ENCODE results near the gene ITIH1. TPM values are rescaled to one million over a fixed set of nuclear protein-coding genes. Genes with fewer than 3 reads are reported as not detected.

ITIH1 gene
- total RNA-seq, 1 experiment from 2014 or later: not detected

- Histone ChIP-seq H4K91ac (ENCODE audit: insufficient read length, low read depth, low read length) (no peak overlapping the region), H3K14ac (ENCODE audit: insufficient read depth, low read length) (no peak overlapping the region), H2AFZ (ENCODE audit: low read length) (no peak overlapping the region), H3K4me1 (ENCODE audit: insufficient read depth, low read length) (no peaks in the 10 kb centered on the region), H4K8ac (replicated peaks; ENCODE audit: insufficient read length, low read depth, low read length) (no peak overlapping the region), H3K9ac (ENCODE audit: extremely low read depth, insufficient read length, low read length) (no peak overlapping the region), H3K27me3 (ENCODE audit: insufficient read depth, low read length) (no peaks in the 10 kb centered on the region), H3K23ac (ENCODE audit: insufficient read length, low read depth, low read length) (no peak overlapping the region), H4K20me1 (ENCODE audit: control insufficient read depth, insufficient read depth, insufficient read length) (no peaks in the 10 kb centered on the region), H2BK20ac (ENCODE audit: low read depth, low read length, poor library complexity, severe bottlenecking) (no peak overlapping the region), H3K4me2 (ENCODE audit: insufficient read depth, insufficient read length, low read length) (no peak overlapping the region), H2BK5ac (ENCODE audit: insufficient read length, low read length) (no peak overlapping the region), H3T11ph (ENCODE audit: low read length) (no peak overlapping the region), H2AK5ac (ENCODE audit: insufficient read length, low read length) (no peak overlapping the region), H3K4ac (ENCODE audit: low read depth, low read length) (no peak overlapping the region), H3K56ac (ENCODE audit: insufficient read length, low read depth, low read length) (no peak overlapping the region), H3K79me1 (ENCODE audit: insufficient read depth, low read depth, low read length, poor library complexity, severe bottlenecking) (no peaks in the 10 kb centered on the region), H3K79me2 (ENCODE audit: insufficient read depth, low read length) (no peaks in the 10 kb centered on the region), H3K18ac (ENCODE audit: insufficient read length, low read depth, low read length) (no peak overlapping the region), H2BK120ac (ENCODE audit: low read depth, low read length, poor library complexity, severe bottlenecking) (no peak overlapping the region), H3K23me2 (ENCODE audit: insufficient read length, low read depth, low read length, poor library complexity, severe bottlenecking) (no peaks in the 10 kb centered on the region), H4K5ac (ENCODE audit: insufficient read length, low read depth, low read length) (no peak overlapping the region), H3K9me3 (ENCODE audit: control insufficient read depth, low read depth, low read length) (no peaks in the 10 kb centered on the region), H3K27ac (ENCODE audit: insufficient read length, low read depth, low read length) (no peak overlapping the region), H2BK15ac (ENCODE audit: low read depth, low read length) (no peak overlapping the region), H2BK12ac (ENCODE audit: insufficient read length, low read depth, low read length) (no peak overlapping the region)
- no peak for DNase-seq
- Mint-ChIP-seq H3K4me1 (no peaks in the 10 kb centered on the region), H3K27ac (no peak overlapping the region), H3K9me3 (peaks cover 13 to 15% of the 10 kb centered on the region in 2 experiments), H3K4me3 (no peak overlapping the region), H3K27me3 (ENCODE audit: low read depth) (no peaks in the 10 kb centered on the region), H3K36me3 (ENCODE audit: insufficient read depth in 1 of 3, low read depth in 3 of 3) (peaks cover 56 to 87% (median 85%) of the 10 kb centered on the region in 3 experiments)
- WGBS (ENCODE audit: extremely low coverage, insufficient read length, low lambda C conversion rate): no CpG with 5 or more reads among the region's 10 CpGs
- no peak for TF ChIP-seq CTCF (conservative IDR thresholded peaks at IDR 0.05)
These were observed 44.0 kb upstream of the ITIH1 start for GRCh38 chr3:52733256-52733891.
